Dedifferentiated amniotic fluid mesenchymal stem cell (primary cell): ENCODE measurements around the gene POLD4.

Source experiments
- DNase-seq: peaks from one replicate; pipeline ENCODE4 v3.0.0-alpha.2; 2016; ENCODE audit errors: extremely low spot score

The POLD4 gene

DNA sequence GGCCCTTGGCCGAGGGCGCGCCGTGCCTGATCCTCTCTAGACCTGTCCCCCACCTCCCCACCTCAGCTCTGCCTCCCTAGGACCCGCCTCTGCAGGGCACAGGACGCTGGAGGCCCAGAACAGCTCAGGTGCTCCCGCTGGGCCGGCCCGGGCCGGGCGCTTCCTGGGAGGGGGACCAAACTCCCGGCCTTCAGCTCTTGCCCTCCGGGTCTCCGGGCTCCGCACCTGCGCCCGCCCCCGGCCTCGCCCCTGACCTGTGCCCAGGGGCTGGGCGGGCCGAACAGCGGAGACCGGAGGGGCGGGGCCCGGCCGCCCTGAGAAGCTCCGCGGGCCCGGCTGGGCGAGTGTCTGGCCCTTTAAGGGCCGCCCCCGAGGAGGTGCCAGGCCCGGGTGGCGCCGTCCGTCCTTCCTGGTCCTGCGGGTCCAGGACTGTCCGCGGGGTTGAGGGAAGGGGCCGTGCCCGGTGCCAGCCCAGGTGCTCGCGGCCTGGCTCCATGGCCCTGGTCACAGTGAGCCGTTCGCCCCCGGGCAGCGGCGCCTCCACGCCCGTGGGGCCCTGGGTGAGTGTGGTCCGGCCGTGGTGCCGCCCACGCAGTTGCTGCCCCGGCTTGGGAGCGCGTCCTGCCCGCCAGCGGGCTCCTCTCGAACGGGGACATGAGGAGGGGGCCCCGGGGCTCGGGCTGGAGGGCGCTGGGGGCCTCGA lies 50.1 kb downstream of the POLD4 start, which contains the start of gene SSH3:
SSH3 (plus strand) TSS at position 399 of the 703 bp plus-strand sequence; CDS start at position 495, 96 bp downstream.
- no peak for DNase-seq

DNA sequence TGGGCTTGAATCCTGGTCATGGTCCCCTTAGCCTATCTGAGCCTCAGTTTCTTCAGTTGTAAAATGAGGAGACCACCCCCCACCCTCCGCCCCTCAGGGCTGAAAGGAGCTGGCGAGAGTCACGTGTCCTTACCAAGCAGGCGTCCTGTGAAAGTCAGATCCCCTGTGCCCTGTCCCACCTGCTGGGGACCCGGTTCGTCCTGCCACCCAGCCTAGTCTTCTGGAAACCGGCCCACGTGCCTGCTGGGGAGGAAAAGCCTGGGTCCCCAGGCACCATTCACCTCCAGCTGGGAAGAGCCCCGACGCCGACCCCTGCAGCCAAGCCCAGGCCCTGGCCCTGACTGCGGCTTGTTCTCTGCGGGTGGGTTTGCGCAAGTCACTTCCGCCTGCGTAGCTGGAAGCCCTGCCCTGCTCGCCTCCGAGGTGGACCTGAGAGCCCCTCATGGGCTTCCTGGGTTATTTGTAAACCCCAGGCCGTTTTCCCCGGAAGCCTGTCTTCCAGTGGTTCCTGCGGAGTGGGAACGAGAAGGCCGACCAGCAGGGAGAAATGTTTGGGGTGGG lies 50.7 kb downstream of the POLD4 start:
- no peak for DNase-seq

DNA sequence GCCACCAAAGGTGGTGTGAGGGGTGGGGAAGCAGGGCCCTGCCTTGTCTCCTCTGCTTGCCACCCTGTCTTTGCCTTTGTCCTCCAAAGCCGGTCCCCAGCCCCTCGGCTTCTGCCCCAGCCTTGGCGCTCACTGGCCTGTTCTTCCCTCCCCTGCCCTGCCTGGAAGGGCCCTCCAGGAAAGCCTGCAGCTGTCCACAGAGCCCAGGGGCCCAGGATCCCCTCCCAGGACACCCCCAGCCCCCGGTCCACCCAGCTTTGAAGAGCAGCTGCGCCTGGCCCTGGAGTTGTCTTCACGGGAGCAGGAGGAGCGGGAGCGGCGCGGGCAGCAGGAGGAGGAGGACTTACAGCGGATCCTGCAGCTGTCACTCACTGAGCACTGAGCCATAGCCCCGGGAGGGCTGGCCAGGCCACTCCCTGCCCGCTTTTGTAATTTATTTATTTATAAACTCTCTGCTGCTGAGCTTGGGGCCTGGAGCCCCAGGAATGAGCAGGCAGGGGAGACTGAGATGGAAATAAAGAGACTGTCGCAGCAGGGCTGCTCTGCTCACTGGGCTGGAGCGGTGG lies 51.3 kb downstream of the POLD4 start:
- DNase-seq, result no peak

DNA sequence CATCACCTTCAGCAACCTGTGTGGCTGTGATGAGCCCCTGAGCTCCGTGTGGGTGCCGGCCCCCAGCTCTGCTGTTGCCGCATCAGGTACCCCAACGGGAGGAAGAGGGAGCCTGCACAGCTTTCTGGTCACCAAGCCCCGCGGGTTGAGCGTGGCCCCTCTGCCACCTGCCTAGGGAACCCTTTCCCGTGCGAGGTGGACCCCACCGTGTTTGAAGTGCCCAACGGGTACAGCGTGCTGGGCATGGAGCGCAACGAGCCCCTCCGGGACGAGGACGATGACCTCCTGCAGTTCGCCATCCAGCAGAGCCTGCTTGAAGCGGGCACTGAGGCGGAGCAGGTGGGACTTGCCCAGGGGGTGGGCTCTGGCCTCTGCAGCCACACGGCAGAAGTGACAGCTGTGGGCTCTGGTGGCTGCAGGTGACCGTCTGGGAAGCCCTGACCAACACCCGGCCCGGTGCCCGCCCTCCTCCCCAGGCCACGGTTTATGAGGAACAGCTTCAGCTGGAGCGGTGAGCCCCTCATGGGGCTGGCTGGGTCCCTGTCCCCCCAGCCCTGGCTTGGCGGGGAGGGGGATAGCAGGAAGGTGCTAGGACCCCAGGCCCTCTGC lies 51.9 kb downstream of the POLD4 start:
- DNase-seq, result no peak
